IMR-90 (cell line): Measurements from ENCODE around the gene BTBD9. TPM values are rescaled to one million over a fixed set of nuclear protein-coding genes. Genes with fewer than 3 reads are reported as not detected.

Experiments used
- ATAC-seq: fragments of 200-7000 bp; cut with Tn5 transposase; 2 replicates; pipeline ENCODE4 v1.9.1; 2020; ENCODE audit warnings: low read depth, mild to moderate bottlenecking, moderate library complexity
- BruUV-seq: library from RNA; stranded (reverse); fragments of 400-500 nt; replicated peaks from 2 replicates; lab custom pipeline; 2021; lab: Mats Ljungman, UMichigan
- CTCF ChIA-PET: fragments of 300-600 bp; formaldehyde crosslinking; extraction: SDS; loops from one replicate; lab custom pipeline; 2021; ENCODE audit warnings: antibody characterized with exemption; lab: Yijun Ruan, JAX
- POLR2A ChIA-PET: fragments of 300-600 bp; sonication (Branson Sonifier 250); formaldehyde crosslinking; loops from one replicate; lab custom pipeline; 2022; ENCODE audit warnings: antibody characterized with exemption; ENCODE audit not compliant: unreplicated experiment; lab: Charles Lee
- DNase-seq: peaks from one replicate; pipeline ENCODE4 v3.0.0; 2013
- H2AFZ ChIP-seq: replicated peaks from 2 replicates; pipeline ENCODE3; 2013; ENCODE audit warnings: low read length, mild to moderate bottlenecking; ENCODE audit not compliant: poor library complexity
- H2AK5ac ChIP-seq: 2 replicates; pipeline ENCODE4 v1.6.1; 2013; ENCODE audit warnings: low read depth, low read length, inconsistent platforms
- H2AK9ac ChIP-seq: replicated peaks from 2 replicates; pipeline ENCODE3; 2013; ENCODE audit warnings: mild to moderate bottlenecking, low read depth, low read length, moderate library complexity; ENCODE audit not compliant: poor library complexity
- H2BK120ac ChIP-seq: 2 replicates; pipeline ENCODE4 v1.6.1; 2013; ENCODE audit warnings: low read depth, low read length, inconsistent platforms
- H2BK15ac ChIP-seq: 3 replicates; pipeline ENCODE4 v1.6.1; 2013; ENCODE audit warnings: low read depth, low read length, inconsistent platforms
- H2BK20ac ChIP-seq: 2 replicates; pipeline ENCODE4 v1.6.1; 2013; ENCODE audit warnings: low read depth, mild to moderate bottlenecking, inconsistent platforms, low read length, moderate library complexity
- H2BK5ac ChIP-seq: 2 replicates; pipeline ENCODE4 v1.6.1; 2013; ENCODE audit warnings: mild to moderate bottlenecking, low read depth, low read length, inconsistent platforms; ENCODE audit not compliant: poor library complexity, severe bottlenecking
- H3K14ac ChIP-seq: replicated peaks from 2 replicates; pipeline ENCODE4 v1.6.1; 2013; ENCODE audit warnings: low read depth, low read length, inconsistent platforms
- H3K18ac ChIP-seq: 2 replicates; pipeline ENCODE4 v1.6.1; 2013; ENCODE audit warnings: low read depth, low read length, control low read depth
- H3K23ac ChIP-seq: 2 replicates; pipeline ENCODE4 v1.6.1; 2013; ENCODE audit warnings: low read depth, low read length, inconsistent platforms
- H3K27ac ChIP-seq: 2 replicates; pipeline ENCODE4 v1.5.1; 2013; ENCODE audit warnings: mild to moderate bottlenecking, control low read depth, low read length; ENCODE audit not compliant: insufficient read depth
- H3K27me3 ChIP-seq: 2 replicates; pipeline ENCODE4 v1.6.1; 2013; ENCODE audit warnings: low read length; ENCODE audit not compliant: control insufficient read depth, insufficient read depth
- H3K36me3 ChIP-seq: 2 replicates; pipeline ENCODE4 v1.6.1; 2013; ENCODE audit warnings: low read length, mixed read lengths; ENCODE audit not compliant: control insufficient read depth, insufficient read depth
- H3K4ac ChIP-seq: 2 replicates; pipeline ENCODE4 v1.6.1; 2013; ENCODE audit warnings: low read depth, low read length, inconsistent platforms
- H3K4me1 ChIP-seq: 2 replicates; pipeline ENCODE4 v1.6.1; 2013; ENCODE audit warnings: low read length, mixed read lengths; ENCODE audit not compliant: control insufficient read depth, insufficient read depth
- H3K4me2 ChIP-seq: 2 replicates; pipeline ENCODE4 v1.6.1; 2013; ENCODE audit warnings: low read depth, mild to moderate bottlenecking, control low read depth, low read length, moderate library complexity
- H3K4me3 ChIP-seq: 2 replicates; pipeline ENCODE4 v1.5.1; 2013; ENCODE audit warnings: low read depth, mild to moderate bottlenecking, control low read depth, low read length, moderate library complexity; ENCODE audit not compliant: insufficient read depth
- H3K56ac ChIP-seq: 2 replicates; pipeline ENCODE4 v1.6.1; 2013; ENCODE audit warnings: low read length, inconsistent platforms; ENCODE audit not compliant: insufficient read depth; ENCODE audit errors: extremely low read depth
- H3K79me1 ChIP-seq, 2 experiments: 2 replicates each; pipeline ENCODE4 v1.6.1; 2013; ENCODE audit warnings: low read length in 2 of 2, inconsistent platforms in 1 of 2, low read depth in 1 of 2
- H3K9ac ChIP-seq: 2 replicates; pipeline ENCODE4 v1.6.1; 2013; ENCODE audit warnings: low read depth, low read length, control low read depth
- H3K9me1 ChIP-seq: 2 replicates; pipeline ENCODE4 v1.6.1; 2013; ENCODE audit warnings: low read length, inconsistent platforms; ENCODE audit not compliant: insufficient read depth
- H3K9me3 ChIP-seq: 2 replicates; pipeline ENCODE4 v1.6.1; 2013; ENCODE audit warnings: low read length; ENCODE audit not compliant: control insufficient read depth, insufficient read depth
- H4K20me1 ChIP-seq: 2 replicates; pipeline ENCODE4 v1.6.1; 2013; ENCODE audit warnings: low read length, inconsistent platforms; ENCODE audit not compliant: insufficient read depth
- H4K5ac ChIP-seq: 2 replicates; pipeline ENCODE4 v1.6.1; 2013; ENCODE audit warnings: mild to moderate bottlenecking, low read depth, low read length, control low read depth
- H4K8ac ChIP-seq, 2 experiments: 2 replicates each; pipeline ENCODE4 v1.6.1; 2013; ENCODE audit warnings: low read depth in 2 of 2, low read length in 2 of 2, control low read depth in 1 of 2, inconsistent platforms in 1 of 2
- H4K91ac ChIP-seq: 2 replicates; pipeline ENCODE4 v1.6.1; 2013; ENCODE audit warnings: low read depth, low read length, inconsistent platforms; ENCODE audit not compliant: insufficient read depth
- ELK1 ChIP-seq: fragments of 150-350 bp; IDR thresholded peaks from 2 replicates; pipeline ENCODE4 v1.6.1; 2016; ENCODE audit warnings: low read depth, mild to moderate bottlenecking, low read length, moderate library complexity, borderline replicate concordance
- WGBS, 2 experiments: methylation state at CpG; one replicate each; pipeline versions ENCODE4 v1.1.5 to v1.1.7; 2013; ENCODE audit warnings: missing lambda C conversion rate in 2 of 2; ENCODE audit not compliant: insufficient read length in 1 of 2; ENCODE audit errors: extremely low coverage in 2 of 2; 5-methylcytosine and 5-hydroxymethylcytosine counted together
- dilution Hi-C: fragments of 300-500 bp; cut with HindIII; formaldehyde crosslinking; loops from one replicate; pipeline ENCODE4 v1.14.3; 2018; ENCODE audit warnings: low sequenced_read_pairs; ENCODE audit not compliant: unreplicated experiment
- in situ Hi-C: fragments of 300-500 bp; cut with MboI; formaldehyde crosslinking; loops from 3 replicates; pipeline ENCODE4 v1.14.3; 2019; ENCODE audit warnings: low sequenced_read_pairs, inconsistent platforms, mixed read lengths
- intact Hi-C: fragments of 100-400 bp; cut with micrococcal nuclease; formaldehyde crosslinking; loops from 2 replicates; pipeline ENCODE4 v1.10.0; 2022
- polyA plus RNA-seq, 3 experiments: library from polyadenylated mRNA; depleted of rRNA; stranded (reverse); fragments of >200 nt; gene quantifications; 2 replicates each; pipeline ENCODE4 v1.2.3, GENCODE V29; 2012; ENCODE audit warnings: low replicate concordance in 1 of 3
- total RNA-seq: library from RNA; depleted of rRNA; stranded (reverse); fragments of >200 nt; gene quantifications from 2 replicates; pipeline ENCODE4 v1.2.3, GENCODE V29; 2012

BTBD9 gene
- total and polyA plus RNA-seq, 2 of the 4 experiments (the other 2 are of a cell fraction) = 4.1 to 22.0 TPM

- no peak overlapping the region for H3K18ac ChIP-seq
- no peak overlapping the region for H2AK5ac ChIP-seq
- WGBS, 2 experiments = 100% methylated on average over 1 of the region's 7 CpGs; no CpG with 5 or more reads in 1 of the 2 experiments
- H3K4ac ChIP-seq = no peak overlapping the region
- H2BK5ac ChIP-seq = no peak overlapping the region
- no peak overlapping the region for H4K5ac ChIP-seq
- H3K27ac ChIP-seq = no peak overlapping the region
- H3K27me3 ChIP-seq = no peaks in the 10 kb centered on the region
- no peak for TF ChIP-seq ELK1
- H3K79me1 ChIP-seq = peaks cover 42 to 75% of the 10 kb centered on the region in 2 experiments
- peaks cover 55% of the 10 kb centered on the region for H4K20me1 ChIP-seq
- intact Hi-C loops (no loop called here), dilution Hi-C loops (no loop called here), in situ Hi-C loops (no loop called here)
- H2BK120ac ChIP-seq = no peak overlapping the region
- no peak overlapping the region for H3K4me2 ChIP-seq
- no peak overlapping the region for H2BK20ac ChIP-seq
- ATAC-seq (no peak), DNase-seq (no peak)
- H3K9ac ChIP-seq = no peak overlapping the region
- CTCF ChIA-PET = no interaction called here
- no peak overlapping the region for H3K14ac ChIP-seq
- no peak overlapping the region for H2AK9ac ChIP-seq
- H3K4me3 ChIP-seq = no peak overlapping the region
- H3K56ac ChIP-seq = no peak overlapping the region
- no peak overlapping the region for H2AFZ ChIP-seq
- H2BK15ac ChIP-seq = no peak overlapping the region
- H4K8ac ChIP-seq = no peak overlapping the region
- H3K36me3 ChIP-seq = peaks cover 3% of the 10 kb centered on the region; the same call in 1 of the 2 replicates
- H3K9me3 ChIP-seq = no peaks in the 10 kb centered on the region
- H3K9me1 ChIP-seq = peaks cover 42% of the 10 kb centered on the region
- no peak overlapping the region for H3K23ac ChIP-seq
- H4K91ac ChIP-seq = no peak overlapping the region
- POLR2A ChIA-PET = no interaction called here
- peaks cover 9% of the 10 kb centered on the region for H3K4me1 ChIP-seq
- BruUV-seq = no TSS peak
These were observed 505.6 kb downstream of the BTBD9 start for GRCh38 chr6:38133932-38134703.
